Hypothalamus (tissue), 51 donors: Measurements from ENCODE around the gene BTBD9.
"Not testable (repeated sequence)": the region's sequence is repeated elsewhere in the genome, so short reads cannot be mapped to it uniquely, and the experiment has no call there.

ENCODE experiments used
- DNase-seq, 51 donors: peaks; one replicate each; lab custom pipeline; 2025; lab: John Stamatoyannopoulos, UW

The BTBD9 gene

GRCh38 chr6:38143191-38144150 is 496.3 kb downstream of the BTBD9 start:
- peak in 29 of 51 donors; percentile 12 to 78 (median 43) for DNase-seq

DNA sequence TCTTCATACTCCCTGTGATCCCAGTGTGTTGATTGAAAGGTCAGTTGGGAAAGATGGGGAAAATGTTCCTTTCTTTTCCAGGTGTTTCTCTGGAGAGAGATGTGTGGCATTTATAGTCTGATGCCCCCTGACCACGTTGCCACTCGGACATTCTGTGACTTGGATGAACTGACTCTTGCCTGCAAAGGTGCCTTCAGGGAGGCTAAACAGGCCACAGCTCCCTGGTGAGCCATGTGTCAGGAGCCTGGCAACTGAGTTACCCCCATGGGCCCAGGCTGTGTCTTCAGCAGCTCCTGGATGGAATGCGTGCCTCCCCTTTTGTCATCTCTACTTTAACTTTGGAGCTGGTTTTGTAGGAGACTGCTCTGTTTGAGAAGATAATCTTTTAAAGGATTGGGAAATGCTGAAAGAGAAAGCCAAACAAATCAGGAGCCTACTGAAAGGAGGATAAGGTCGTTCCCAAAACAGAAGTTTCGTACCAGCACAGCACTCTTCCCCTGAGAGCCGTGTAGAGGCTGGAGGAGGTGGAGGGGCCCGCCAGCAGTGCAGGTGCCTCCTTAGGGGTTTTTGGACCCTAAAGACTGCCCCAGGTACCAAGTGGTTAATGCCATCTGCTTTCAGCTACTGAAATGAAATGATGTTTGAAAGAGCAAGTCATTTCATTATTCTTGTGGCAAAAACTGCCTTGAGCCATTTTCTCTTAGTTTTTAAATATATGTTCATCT is 497.4 kb downstream of the BTBD9 start:
- DNase-seq = no peak

DNA sequence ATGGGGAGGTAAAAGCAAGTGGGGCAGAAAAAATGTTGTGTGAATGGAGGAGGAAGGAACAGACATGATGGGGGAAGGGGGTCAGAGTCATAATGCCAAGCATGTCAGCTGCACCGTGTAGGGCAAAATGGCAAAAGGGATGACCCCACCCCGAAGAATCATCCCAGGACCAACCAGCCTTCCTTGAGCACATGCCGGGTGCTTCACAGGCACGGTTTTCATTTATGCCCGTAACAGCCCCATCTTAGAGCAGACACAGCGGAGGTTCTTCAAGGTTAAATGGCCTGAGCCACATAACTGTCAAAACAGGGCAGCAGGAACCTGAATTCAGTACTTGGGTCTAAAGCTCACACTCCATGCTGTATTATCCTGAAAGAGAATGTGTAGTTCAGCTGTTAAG is 498.0 kb downstream of the BTBD9 start:
- no peak for DNase-seq

DNA sequence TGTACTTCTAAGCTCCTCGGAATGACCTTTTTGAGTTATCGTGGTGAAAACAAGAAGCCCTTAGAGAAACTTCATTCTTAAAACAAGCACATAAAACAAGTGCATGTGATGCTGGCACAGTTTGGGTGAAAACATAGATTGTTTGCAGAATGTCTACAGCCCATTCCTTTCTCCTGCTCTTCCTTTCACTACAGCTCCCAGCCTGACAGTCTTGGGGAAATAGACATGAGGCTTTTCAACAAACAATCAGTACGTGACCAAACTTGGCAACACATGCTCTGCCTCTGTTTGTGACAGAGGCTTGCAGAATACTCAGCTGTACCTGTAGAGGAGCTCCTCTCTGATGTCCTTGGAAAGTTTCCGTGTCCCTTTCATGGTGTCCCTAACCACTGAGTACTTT is 498.6 kb downstream of the BTBD9 start:
- DNase-seq = no peak

- peak in 1 of 51 donors; percentile 12 for DNase-seq
Measured at GRCh38 chr6:38138374-38138773, 501.4 kb downstream of the BTBD9 start.

DNA sequence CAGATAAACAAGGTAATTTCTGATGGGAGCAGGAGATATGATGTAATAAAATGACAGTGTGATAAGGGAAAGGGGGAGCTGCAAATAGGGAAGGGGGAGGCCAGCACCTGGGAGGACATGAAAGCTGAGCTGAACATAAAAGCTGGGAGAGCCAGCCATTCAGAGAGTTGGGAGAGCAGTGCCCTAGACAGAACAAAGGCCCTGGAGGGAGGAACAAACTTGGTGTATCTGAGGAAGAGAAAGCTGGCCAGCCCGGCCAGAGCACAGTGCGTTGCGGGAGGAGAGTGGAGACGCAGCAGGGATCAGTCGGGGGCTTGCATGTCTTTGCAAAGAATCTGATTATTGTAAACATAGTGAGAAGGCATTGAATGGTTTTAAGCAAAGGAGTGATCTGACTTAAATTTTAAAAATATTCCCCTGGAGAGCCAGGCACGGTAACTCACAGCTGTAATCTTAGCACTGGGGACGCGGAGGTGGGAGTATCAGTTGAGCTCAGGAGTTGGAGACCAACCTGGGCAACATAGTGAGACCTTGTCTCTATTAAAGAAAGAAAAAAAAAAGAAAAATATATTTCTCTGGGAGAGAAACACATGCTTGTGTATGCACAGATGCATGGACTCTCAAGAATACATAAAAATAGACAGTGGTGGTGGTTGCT is 502.0 kb downstream of the BTBD9 start:
- DNase-seq = no peak

- peak in 2 of 51 donors; percentile 10 to 39 for DNase-seq
Measured at GRCh38 chr6:38136547-38136946, 503.2 kb downstream of the BTBD9 start.

- peak in 1 of 51 donors; percentile 16 for DNase-seq
Measured at GRCh38 chr6:38134704-38135088, 505.0 kb downstream of the BTBD9 start.

- no peak for DNase-seq
Measured at GRCh38 chr6:38133932-38134703, 505.6 kb downstream of the BTBD9 start.

- DNase-seq = no peak
Measured at GRCh38 chr6:38131527-38131965, 508.2 kb downstream of the BTBD9 start.

DNA sequence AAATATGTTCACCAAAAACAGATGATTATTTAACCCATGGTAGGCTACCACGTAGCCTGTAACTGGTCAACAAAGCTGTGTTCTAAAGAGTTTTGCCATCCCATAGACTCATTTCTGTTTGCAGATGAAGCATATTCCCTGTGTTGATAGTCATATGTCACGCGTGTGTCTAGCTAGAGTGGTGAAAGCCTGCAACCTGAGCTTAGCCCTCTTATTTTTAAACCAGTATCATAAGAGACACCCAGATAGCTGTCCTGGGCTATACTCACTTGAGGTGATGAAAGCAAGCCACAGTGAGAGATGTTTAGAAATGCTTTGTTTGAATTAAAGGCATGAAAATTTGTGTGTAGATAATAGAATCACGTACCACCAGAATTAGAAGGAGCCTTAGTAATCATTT is 512.4 kb downstream of the BTBD9 start:
- DNase-seq = no peak

- not testable (repeated sequence) for DNase-seq
Measured at GRCh38 chr6:38124224-38124926, 515.4 kb downstream of the BTBD9 start.

GRCh38 chr6:38119516-38119915 is 520.2 kb downstream of the BTBD9 start:
- no peak for DNase-seq

DNA sequence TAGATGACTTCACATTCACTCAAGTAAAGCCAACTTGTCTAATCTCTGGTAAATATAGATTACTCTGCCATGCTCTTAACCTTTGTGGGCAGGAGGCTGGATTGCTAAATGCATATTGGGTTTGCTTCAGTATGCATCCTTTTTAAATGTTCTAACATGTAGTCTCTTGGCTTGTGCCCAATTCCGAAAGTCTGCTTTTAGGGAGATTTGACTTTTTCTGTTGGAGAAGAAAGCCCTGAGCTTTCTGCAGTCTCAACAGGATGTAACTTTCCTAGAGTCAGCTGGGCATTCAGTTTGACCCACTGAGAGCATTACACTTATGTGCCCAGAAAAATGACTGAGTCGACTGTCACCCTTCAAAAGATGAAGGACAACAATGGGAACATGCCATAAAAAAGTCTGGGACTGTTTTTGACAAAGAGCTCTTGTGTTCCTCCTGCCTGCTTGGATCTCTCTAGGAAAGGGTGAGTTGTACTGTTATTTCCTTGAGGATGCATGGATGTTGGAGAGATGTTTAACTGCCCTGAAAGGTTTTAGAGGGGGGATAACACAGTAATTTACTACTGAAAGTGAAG is 520.9 kb downstream of the BTBD9 start:
- no peak for DNase-seq
